ENCODE results near the gene CCNE1. TPM values are rescaled to one million over a fixed set of nuclear protein-coding genes. Genes with fewer than 3 reads are reported as not detected.

Gene CCNE1
- total and polyA plus RNA-seq, 10 of the 15 experiments (the other 5 are each of a cell fraction or from before 2014, with no cell fraction given): 6.3 to 44.2 (median 35.8) TPM

DNA sequence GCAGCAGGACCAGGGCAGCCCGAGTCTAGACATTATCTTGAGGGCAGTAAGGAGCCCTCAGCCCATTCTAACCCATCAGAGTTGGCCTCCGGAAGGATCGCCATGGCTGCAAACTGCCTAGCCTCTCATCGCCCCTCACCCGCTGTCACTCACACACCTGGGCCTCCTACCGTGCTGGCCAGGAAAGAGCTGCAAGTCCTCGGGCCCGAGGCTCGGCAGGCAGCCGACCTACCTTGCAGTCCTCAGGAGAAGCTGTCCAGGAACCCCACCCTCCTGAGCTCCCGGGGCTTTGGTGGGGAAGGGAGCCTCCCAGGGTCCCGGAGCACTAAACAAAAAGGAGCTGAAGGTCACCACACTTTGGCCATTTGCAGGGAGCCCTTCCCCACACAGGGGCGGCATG lies 46.8 kb downstream of the CCNE1 start:
- no peak overlapping the region for H3K4me2 ChIP-seq (ENCODE audit: control insufficient read depth, insufficient read depth)
- H2AFZ ChIP-seq (ENCODE audit: control insufficient read depth, low read depth, low read length): no peak overlapping the region
- ChIA-PET CTCF (interaction anchor here (0.6 to 2.6 kb wide), 20 partner anchors 9 to 797 kb away, joined by 3 to 13 read pairs (median 3); no protein-coding TSS in a partner anchor), SMC1A (ENCODE audit: uncharacterized antibody, unreplicated experiment) (interaction anchor here (1.2 to 2.0 kb wide), 2 partner anchors 22 to 128 kb away, joined by 7 read pairs; no protein-coding TSS in a partner anchor), RAD21 (ENCODE audit: unreplicated experiment) (interaction anchor here (1.0 kb wide), 1 partner anchor 20 kb away, joined by 3 read pairs; no protein-coding TSS in a partner anchor), POLR2A (no interaction called here)
- in situ Hi-C loops (cut with MboI): loop anchor here (10.0 kb wide), 1 partner anchor 796 kb away; no protein-coding TSS in a partner anchor
- no peak for ATAC-seq
- H4K20me1 ChIP-seq (ENCODE audit: control insufficient read depth, insufficient read depth): no peaks in the 10 kb centered on the region
- WGBS (ENCODE audit: insufficient coverage, insufficient replicate concordance, low lambda C conversion rate, missing lambda C conversion rate): 45% methylated on average over 13 of the region's 13 CpGs
- no peaks in the 10 kb centered on the region for H3K9me3 ChIP-seq (replicated peaks; ENCODE audit: control insufficient read depth, insufficient read depth, low read length)
- intact Hi-C loops (cut with micrococcal nuclease; ENCODE audit: unreplicated experiment): loop anchor here (5.0 kb wide), 1 partner anchor 794 kb away; no protein-coding TSS in a partner anchor
- no peaks in the 10 kb centered on the region for H3K36me3 ChIP-seq (ENCODE audit: control insufficient read depth in 2 of 2, insufficient read depth in 2 of 2, low read length in 1 of 2)
- peaks cover 3% of the 10 kb centered on the region for H3K4me1 ChIP-seq (ENCODE audit: control insufficient read depth, insufficient read depth, low read length)
- BruUV-seq (replicated peaks): no TSS peak
- no peak overlapping the region for H3K9ac ChIP-seq (ENCODE audit: control insufficient read depth, insufficient read depth, low read length)
- no peak overlapping the region for H3K4me3 ChIP-seq
- H3K27me3 ChIP-seq (replicated peaks in 1 of 2; ENCODE audit: control insufficient read depth in 2 of 2, insufficient read depth in 2 of 2, low read length in 1 of 2): no peaks in the 10 kb centered on the region; a peak in 1 of 4 replicates
- H3K27ac ChIP-seq (ENCODE audit: control insufficient read depth, insufficient read depth): no peak overlapping the region
- no peak for FAIRE-seq
- TF ChIP-seq, protein P1, sequence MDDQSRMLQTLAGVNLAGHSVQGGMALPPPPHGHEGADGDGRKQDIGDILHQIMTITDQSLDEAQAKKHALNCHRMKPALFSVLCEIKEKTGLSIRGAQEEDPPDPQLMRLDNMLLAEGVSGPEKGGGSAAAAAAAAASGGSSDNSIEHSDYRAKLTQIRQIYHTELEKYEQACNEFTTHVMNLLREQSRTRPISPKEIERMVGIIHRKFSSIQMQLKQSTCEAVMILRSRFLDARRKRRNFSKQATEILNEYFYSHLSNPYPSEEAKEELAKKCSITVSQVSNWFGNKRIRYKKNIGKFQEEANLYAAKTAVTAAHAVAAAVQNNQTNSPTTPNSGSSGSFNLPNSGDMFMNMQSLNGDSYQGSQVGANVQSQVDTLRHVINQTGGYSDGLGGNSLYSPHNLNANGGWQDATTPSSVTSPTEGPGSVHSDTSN (IDR thresholded peaks at IDR 0.05; ENCODE audit: insufficient replicate concordance, low read depth, low read length): no peak
- TF ChIP-seq ZNF207 (IDR thresholded peaks at IDR 0.05; ENCODE audit: borderline replicate concordance) (no peak), STAT3 (IDR thresholded peaks at IDR 0.05; ENCODE audit: low read depth, low read length) (no peak), BHLHE40 (IDR thresholded peaks at IDR 0.05; ENCODE audit: borderline replicate concordance in 1 of 2, low read depth in 2 of 2, low read length in 1 of 2) (no peak)
- no peaks in the 10 kb centered on the region for H3K79me2 ChIP-seq (ENCODE audit: control insufficient read depth, insufficient read depth, low read length)
- no peak for DNase-seq (ENCODE audit: low read depth, low spot score)

DNA sequence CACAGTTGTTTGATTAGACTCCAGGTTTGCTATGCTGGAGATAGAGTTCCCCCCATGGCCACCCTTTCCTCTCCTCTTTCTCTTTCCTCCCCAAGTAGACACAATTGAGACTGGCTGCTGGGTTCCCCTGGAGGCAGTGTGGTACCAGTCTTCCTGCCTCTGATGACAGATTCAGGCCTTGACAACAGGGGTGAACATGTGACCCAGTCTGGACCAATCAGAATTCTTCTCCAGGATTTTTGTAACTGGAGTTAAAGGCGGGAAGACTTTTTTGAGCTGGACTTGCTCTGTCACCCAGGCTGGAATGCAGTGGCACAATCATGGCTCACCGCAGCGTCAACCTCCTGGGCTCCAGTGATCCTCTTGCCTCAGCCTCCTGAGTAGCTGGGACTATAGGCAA lies 48.7 kb downstream of the CCNE1 start:
- H3K4me3 ChIP-seq: no peak overlapping the region
- H2AFZ ChIP-seq (ENCODE audit: control insufficient read depth, low read depth, low read length): no peak overlapping the region
- no peaks in the 10 kb centered on the region; a peak in 1 of 4 replicates for H3K27me3 ChIP-seq (replicated peaks in 1 of 2; ENCODE audit: control insufficient read depth in 2 of 2, insufficient read depth in 2 of 2, low read length in 1 of 2)
- no TSS peak for BruUV-seq (replicated peaks)
- no peak for TF ChIP-seq CBX3 (IDR thresholded peaks at IDR 0.05; ENCODE audit: borderline replicate concordance, low read depth)
- no peak for TF ChIP-seq POLR2AphosphoS2 (IDR thresholded peaks at IDR 0.05; ENCODE audit: low read depth, low read length)
- TF ChIP-seq, protein P1 (IDR thresholded peaks at IDR 0.05; ENCODE audit: insufficient replicate concordance, low read depth, low read length): no peak
- TF ChIP-seq, protein P2, sequence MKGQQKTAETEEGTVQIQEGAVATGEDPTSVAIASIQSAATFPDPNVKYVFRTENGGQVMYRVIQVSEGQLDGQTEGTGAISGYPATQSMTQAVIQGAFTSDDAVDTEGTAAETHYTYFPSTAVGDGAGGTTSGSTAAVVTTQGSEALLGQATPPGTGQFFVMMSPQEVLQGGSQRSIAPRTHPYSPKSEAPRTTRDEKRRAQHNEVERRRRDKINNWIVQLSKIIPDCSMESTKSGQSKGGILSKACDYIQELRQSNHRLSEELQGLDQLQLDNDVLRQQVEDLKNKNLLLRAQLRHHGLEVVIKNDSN (IDR thresholded peaks at IDR 0.05; ENCODE audit: borderline replicate concordance, extremely low read length, insufficient read depth, low read depth, low read length): peak; percentile 31
- no peak for TF ChIP-seq BCL11A (IDR thresholded peaks at IDR 0.05; ENCODE audit: low read depth, low read length)
- TF ChIP-seq MTA3 (IDR thresholded peaks at IDR 0.05; ENCODE audit: borderline replicate concordance, low read length): no peak
- RAD21 ChIA-PET (ENCODE audit: unreplicated experiment): interaction anchor here (0.6 kb wide), 1 partner anchor 16 kb away, joined by 3 read pairs; no protein-coding TSS in a partner anchor
- in situ Hi-C loops (cut with MboI) (no loop called here), intact Hi-C loops (cut with micrococcal nuclease; ENCODE audit: unreplicated experiment) (no loop called here)
- FAIRE-seq: no peak
- no peaks in the 10 kb centered on the region for H3K36me3 ChIP-seq (ENCODE audit: control insufficient read depth in 2 of 2, insufficient read depth in 2 of 2, low read length in 1 of 2)
- no peak overlapping the region for H3K4me2 ChIP-seq (ENCODE audit: control insufficient read depth, insufficient read depth)
- CTCF ChIA-PET: interaction anchor here (0.6 to 1.7 kb wide), 4 partner anchors 9 to 130 kb away, joined by 3 to 5 read pairs (median 4); no protein-coding TSS in a partner anchor
- peaks cover 3% of the 10 kb centered on the region for H3K4me1 ChIP-seq (ENCODE audit: control insufficient read depth, insufficient read depth, low read length)
- H3K79me2 ChIP-seq (ENCODE audit: control insufficient read depth, insufficient read depth, low read length): no peaks in the 10 kb centered on the region
- SMC1A ChIA-PET (ENCODE audit: uncharacterized antibody, unreplicated experiment): interaction anchor here (0.8 kb wide), 1 partner anchor 10 kb away, joined by 3 read pairs; no protein-coding TSS in a partner anchor
- no peak overlapping the region for H3K27ac ChIP-seq (ENCODE audit: control insufficient read depth, insufficient read depth)
- DNase-seq (ENCODE audit: low read depth, low spot score): no peak
- no peak overlapping the region for H3K9ac ChIP-seq (ENCODE audit: control insufficient read depth, insufficient read depth, low read length)
- WGBS (ENCODE audit: insufficient coverage, insufficient replicate concordance, low lambda C conversion rate, missing lambda C conversion rate): 74% methylated on average over 3 of the region's 3 CpGs
- peak; percentile 63 for ATAC-seq
- POLR2A ChIA-PET: interaction anchor here (0.6 kb wide), 1 partner anchor 119 kb away, joined by 3 read pairs; no protein-coding TSS in a partner anchor
- H3K9me3 ChIP-seq (replicated peaks; ENCODE audit: control insufficient read depth, insufficient read depth, low read length): no peaks in the 10 kb centered on the region
- no peaks in the 10 kb centered on the region for H4K20me1 ChIP-seq (ENCODE audit: control insufficient read depth, insufficient read depth)
